HG02763 (cell line): ENCODE data around the gene NEK10.
"Not testable (repeated sequence)": the region's sequence is repeated elsewhere in the genome, so short reads cannot be mapped to it uniquely, and the experiment has no call there.

Experiments
- ATAC-seq: cut with Tn5 transposase; IDR thresholded peaks from one replicate; pipeline ENCODE4 v1.9.1; 2021; ENCODE audit warnings: mild to moderate bottlenecking, moderate library complexity; ENCODE audit not compliant: unreplicated experiment

Gene NEK10

DNA sequence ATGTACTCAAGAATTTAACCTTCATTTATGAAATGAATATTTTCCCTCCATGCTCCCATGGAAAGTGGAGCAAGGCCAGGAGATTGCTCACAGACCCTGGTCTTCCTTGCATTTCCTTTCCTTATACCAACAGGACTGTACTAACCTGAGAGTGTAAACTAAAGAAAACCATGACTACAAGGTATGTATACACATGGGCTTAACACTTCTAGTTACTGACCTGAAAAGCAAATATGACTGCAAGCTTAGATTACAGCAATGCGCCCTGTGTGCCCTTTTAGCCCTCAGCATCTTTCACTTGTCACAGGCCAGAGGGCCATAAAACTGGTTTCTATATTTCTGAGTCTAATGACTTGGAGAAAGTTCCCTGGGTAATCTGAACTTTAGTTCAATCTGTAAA is 52.1 kb downstream of the NEK10 start:
- ATAC-seq = no peak

DNA sequence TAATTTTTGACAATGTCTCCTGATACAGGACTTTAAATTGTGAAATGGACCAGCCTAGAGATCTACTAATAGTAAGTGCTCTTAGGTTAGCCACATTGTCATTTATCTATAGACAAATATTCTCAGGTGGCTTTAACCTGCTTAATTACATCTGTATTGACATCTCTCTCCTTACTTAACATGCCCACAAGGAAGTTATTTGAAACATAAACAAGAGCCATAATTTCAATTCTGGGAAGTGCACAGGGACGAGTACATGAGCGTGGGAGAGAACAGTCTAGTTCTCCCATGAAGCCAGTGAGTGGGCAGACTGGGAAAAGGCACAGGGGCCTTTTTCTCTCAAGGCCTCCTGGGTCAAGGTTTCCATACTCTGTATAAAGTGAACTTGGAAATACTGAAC is 54.2 kb downstream of the NEK10 start:
- no peak for ATAC-seq

DNA sequence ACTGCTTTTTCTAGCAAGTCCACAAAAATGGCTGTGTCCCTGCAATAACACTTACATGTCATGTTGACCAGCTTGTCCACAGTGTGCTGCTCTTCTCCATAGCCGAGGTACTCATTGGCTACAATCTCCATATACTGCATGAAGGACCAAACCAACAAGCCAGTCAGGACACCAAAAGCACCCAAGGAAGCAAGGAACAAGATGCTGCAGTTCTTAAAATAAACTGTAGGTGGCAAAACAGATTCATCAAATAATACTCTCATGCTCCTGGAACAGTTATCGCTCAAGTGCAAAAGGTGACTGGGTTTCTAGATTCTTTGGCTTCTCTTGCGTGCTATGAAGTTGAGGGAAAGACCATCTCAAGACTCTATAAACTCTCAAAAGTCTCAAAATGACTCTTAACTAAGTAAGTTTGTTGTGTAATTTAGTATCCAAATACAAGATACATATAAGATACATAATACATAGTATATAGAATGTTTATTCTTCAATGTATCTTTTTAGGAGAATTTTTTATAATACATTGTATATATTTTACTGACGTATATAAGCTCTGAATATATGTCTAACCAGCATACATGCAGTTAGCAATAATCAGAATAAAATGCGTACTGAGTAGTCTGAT is 57.0 kb downstream of the NEK10 start:
- ATAC-seq = peak; percentile 90

DNA sequence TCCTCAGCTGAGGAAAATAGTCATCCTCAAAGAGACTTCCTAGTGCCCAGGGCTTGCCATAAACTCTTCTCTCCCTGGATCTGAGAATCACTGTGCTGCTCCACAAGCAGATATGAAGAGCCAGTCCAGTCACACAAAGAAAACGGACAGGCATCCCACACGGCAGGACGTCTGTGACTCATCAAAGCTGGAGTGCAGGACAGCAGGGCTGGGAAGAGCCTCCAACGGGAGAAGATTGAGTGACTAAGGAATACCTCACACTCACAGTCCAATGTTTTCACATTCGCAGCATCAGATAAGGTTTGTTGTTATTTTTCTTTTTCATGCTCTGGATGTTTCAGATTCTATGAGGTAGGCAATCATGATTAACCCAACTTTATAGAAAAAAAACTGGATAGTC is 57.8 kb downstream of the NEK10 start:
- ATAC-seq = no peak

DNA sequence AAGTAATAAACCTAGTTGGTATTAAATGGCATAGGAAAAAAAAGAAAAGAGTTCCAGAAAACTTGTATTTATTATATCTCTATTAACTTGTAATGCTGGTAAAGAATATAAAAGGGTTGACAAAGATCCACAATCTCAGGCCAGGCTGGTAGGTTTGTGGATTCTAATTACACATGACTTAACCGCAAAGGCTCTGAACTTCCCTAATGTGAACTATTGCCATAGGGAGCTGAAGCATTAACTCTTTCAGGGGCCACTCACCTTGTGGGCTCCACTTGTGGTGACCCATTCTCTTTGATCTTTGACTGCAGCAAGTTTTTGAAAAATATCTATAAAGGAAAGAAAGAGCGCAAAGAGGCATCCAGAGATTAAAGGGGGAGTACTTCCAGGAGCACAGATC is 58.5 kb downstream of the NEK10 start:
- ATAC-seq = no peak

DNA sequence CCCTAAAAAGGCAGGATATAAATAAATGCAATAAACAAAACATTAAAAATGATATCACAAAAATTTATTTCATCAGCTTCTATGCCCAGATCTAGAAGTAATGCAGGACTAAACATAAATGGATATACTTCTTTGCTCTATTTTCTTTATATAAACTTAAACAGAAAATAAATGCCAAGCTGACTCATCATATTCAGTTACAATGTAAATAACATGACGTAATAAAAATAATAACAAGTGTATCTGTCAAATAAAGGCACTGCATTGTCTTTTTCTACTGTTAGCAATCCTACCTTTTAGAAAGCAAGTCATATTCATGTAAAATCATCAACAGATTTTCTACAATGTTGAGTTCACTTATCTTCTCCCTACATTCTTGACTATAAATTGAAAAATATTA is 61.6 kb downstream of the NEK10 start:
- no peak for ATAC-seq

DNA sequence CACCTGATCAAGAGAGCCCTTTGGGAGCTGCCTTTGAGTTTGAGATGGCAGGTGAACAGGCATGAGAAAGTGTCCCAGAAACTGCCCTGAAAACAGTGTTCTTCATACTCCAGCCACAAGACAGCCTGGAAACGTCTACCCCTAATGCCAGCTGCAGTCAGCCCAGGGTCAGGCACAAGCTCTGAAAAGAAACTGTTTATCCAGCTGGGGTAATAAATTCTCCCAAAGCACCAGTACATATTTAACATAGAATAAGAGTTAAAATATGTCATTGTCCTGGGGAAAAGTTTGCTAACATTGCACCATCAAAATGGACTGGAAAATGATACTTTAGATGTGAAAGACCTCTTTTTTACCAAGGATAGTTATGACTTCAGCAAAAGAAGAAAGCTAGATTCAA is 66.3 kb downstream of the NEK10 start:
- ATAC-seq = no peak

DNA sequence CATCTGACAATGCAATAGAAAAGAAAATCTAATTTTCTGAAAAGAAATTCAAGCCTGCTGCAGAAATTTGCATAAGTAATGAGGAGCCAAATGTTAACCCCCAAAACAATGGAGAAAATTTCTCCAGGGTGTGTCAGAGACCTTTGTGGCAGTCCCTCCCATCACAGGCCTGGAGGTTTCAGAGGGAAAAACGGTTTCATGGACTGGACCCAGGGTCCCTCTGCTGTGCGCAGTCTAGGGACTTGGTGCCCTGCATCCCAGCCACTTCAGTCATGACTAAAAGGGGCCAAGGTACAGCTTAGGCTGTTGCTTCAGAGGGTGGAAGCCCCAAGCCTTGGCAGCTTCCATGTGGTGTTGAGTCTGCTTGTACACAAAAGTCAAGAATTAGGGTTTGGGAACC is 70.2 kb downstream of the NEK10 start:
- ATAC-seq = not testable (repeated sequence)

DNA sequence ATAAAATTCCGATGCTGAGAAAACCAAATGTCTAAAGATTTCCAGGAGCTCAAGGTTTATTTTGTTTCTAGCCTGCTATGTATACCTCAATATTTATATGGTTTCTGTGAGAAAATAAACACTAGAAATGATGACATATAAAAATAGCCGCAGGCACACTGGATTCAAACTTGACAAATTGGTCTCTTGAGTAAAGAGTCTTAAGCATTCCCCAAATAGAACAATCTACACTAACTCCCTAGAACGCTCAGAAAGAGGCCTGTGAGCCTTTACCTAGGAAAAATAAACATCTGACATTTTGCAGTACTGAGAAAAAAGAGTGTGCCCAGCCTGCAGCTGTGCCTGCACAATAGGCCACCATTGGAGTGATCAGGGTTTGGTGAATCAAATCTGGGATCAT is 75.2 kb downstream of the NEK10 start:
- ATAC-seq = no peak

DNA sequence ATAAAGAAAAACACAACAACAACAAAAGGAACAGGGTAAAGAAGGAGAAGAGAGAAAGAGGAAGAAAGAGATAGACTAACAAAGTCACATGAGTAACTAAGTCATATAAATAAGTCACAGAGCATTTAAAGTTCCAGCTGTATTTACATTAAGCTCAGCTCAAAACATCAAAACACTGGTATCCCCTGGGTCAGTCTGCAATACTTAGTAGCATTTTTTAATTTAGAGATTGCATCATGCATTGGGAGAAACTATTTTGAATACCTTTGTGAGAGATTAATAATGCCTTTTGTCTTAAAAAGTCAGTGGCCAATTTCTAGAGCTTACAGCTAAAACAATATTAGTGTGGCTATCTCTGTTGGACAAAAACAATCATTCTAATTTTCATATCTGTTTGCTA is 78.4 kb downstream of the NEK10 start:
- ATAC-seq = no peak

DNA sequence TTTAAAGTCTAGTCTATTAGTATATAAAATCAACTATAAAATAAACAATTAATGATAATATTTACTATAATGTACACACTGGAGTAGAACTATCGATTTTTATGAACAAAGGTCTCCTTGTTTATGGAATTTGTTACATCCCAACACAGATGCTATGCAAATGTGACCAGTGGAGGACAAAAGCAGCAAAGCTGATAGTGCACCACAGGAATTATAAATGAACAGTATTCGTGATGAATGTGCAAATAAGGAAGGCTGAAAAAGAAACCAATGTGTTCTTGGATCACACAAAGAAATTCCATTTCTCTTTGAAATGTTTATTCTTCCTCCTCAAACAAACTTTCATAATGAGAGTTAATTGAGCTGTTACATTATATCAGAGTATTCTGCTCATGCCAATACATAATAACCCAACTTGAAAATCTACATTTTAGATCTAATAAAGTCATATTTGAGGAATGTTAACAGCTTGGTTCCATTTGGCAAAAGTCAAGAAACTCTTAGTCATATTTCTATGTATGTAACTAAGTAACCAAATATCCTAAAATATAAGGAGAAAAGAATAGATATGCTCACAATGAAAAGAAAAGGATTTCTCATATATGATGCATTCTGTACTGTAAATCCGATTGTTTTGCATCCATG is 79.3 kb downstream of the NEK10 start:
- no peak for ATAC-seq

DNA sequence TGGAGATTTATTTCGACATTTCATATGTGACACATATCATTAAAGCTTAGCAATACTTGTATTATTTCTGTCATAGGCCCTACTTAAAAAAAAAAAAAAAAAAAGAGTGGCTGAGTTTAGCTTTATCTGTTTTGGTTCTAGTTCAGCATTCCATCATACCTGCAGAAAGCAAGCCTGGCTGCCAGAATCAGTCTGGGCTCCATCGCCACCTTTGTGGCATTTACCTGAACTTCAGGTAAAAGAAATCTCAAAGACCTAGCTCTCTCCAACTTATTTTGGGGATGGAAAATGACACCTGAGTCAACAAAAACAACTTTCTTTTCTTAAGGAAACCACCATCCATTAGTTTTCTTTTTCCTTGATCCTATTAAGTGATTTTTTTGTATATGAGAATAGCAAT is 82.1 kb downstream of the NEK10 start:
- no peak for ATAC-seq

DNA sequence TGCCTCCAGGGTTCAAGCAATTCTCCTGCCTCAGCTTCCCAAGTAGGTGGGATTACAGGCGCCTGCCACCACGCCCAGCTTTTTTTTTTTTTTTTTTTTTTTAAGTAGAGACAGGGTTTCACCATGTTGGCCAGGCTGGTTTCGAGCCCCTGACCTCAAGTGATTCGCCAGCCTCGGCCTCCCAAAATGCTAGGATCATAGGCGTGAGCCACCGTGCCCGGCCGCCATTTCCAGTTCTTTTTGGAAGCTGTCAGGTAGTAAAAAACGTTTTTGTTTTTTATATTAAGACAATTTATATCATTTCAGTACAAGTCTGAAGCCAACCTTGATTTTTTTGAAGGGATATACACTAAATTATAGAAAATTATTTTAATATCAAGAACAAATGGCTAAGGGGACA is 82.7 kb downstream of the NEK10 start:
- ATAC-seq = not testable (repeated sequence)

DNA sequence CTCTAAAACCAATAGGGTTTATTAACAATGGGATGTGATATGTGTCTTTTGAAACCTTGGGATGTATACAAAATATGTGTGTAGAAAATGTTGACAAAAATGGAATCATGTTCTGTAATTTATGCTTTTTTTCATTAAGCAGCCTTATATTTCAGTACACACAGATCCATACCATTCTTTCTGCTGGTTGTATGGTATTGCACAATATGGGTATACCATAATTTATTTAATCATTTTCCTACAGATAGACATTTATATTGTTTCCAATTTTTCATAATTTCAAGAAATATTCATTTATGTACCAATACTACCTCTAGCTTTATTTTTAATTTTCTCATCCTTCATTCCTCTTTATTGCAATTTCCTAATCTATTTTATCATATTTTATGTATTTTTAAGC is 83.5 kb downstream of the NEK10 start:
- no peak for ATAC-seq

DNA sequence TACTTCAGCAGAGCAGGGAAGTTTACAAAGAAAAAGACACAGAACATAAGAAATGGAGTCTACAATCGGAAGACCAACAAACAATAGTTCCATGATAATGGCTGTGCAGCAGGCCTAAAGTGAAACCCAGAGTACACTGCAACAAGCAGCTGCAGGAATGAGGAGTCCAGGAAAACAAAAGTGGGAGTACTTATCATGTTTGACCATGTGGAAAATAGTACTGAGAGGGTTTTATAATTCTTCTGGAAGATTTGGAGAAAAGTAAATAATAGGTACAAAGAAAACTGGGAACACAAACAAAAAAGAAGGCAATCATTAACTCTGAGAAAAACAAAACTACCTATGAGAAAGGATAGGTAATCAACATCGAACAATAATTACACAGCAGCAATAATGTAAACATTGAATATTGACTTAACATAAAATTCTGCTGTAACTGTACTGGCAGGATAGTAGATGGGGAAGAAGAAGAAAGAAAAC is 87.5 kb downstream of the NEK10 start:
- ATAC-seq = no peak

DNA sequence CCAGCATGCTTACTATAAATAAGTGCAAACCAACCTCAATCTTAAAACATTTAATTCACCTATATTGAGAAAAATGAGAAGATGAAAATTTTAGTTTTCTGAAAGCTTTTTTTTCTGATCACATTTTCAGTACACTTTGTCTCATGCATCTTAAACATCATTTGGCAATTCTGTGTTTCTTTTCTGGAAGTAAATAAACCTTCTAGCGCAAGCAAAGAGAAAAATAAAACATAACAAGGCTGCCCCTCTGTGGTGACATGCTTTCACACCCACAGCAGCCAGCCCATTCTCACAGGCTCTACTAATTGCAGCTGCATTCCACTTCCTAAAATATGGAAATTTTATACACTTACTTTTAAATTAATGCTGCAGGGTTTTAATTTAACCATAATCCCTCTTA is 90.1 kb downstream of the NEK10 start:
- ATAC-seq = no peak

DNA sequence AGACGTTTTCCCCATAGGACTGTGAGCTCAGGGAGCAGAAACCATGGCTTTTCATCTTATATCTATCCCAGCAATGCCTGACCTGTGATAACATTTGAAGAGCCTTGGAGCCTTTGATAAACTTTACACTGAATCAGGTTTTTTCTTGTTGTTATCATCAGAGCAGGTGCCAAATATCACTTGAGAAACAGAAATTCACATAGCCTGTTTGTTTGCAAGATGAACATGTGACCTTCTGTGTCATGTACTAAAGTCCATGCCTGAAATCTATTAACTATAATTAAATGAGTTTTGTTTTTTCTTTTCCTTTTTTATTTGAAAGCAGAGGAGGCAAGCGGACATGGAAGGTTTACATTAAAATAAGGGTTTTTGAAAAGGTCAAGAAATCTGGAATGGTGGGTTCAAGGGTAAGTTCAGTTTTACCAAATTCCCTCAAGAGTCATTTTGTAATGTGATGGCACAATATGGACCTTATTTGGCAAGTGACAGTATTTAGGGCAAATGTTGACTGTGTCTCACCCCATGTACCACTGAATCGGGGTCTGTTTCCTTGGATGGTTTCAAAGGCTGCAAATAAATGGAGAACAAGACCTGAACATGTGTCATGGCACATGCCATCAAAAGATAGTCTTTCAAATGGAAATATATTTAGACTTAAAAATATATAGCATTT is 90.7 kb downstream of the NEK10 start:
- no peak for ATAC-seq

DNA sequence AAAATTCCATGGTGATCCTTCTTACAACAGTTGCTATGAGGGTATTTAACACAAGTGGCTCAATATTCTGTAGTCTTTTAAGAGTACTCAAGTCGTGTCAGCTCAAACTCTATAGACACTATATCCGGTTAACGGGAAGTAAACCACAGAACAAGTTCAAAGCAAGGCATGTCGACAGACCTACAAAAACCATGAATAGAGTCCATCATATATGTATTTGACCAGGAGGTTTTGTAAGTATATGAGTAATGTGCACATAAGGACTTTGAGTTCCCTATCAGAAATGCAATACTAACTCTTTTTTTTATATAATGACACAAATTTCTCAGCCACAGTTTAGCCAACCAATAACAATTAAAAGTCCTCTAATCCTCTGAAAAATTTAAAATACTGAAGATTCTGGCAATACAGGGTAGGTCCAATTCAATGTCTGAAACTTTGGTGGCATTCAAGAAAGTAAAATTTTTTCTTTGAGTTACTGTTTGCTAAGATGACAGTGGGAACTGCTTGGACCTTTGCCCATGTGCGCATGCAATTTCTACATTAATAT is 93.7 kb downstream of the NEK10 start:
- no peak for ATAC-seq

DNA sequence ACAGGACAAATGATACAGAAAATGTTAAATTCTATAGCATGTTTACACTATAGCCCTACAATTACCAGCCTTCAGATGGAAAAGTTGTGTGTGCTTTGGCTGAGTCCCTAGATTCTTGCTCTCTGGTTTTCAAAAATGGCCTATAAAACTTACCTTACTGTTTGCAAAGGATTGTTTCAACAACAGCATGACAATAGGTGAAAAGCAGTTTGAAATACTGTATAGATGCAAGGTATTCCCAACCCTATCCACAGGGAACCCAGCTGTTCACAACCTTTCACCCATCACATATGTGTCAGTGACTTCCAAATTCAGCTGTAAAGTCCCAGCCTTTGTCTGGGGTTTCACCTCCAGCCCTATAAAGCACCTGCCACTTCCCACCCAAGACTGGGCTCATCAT is 97.3 kb downstream of the NEK10 start:
- no peak for ATAC-seq

DNA sequence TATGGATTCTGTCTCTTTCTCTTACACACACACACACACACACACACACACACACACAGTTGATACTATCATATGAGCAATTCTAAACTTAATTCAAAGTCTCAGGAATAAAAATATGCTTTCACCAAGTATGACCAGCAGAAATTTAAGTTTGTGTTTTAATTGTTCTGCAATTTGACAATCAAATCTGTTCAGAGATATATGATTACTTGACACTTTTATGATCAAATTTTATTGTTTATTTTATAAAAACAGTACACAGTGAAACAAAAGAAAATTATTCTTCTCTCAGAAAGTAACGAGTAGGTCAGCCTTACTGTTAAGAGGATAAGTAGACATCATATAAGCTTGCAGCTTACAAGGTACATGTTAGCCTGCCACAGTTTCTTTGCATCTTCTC is 114.3 kb downstream of the NEK10 start:
- no peak for ATAC-seq

DNA sequence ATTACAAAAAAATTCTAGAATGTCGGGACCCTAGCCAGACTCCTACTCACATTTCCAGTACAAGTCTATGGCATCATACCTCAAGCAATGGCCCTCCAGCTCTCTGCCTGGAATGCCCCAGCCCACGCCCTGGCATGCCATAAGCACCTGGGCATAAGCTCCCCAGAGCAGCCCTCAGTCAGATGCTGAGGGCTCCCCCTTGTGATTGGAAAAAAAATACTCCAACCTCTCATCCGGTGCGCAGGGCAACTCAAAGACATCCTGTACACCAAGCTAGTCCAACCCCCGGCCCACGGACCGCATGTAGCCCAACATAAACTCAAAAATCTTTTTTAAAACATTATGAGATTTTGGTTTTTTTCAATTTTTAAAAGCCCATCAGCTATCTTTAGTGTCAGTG is 115.4 kb downstream of the NEK10 start:
- ATAC-seq = no peak

DNA sequence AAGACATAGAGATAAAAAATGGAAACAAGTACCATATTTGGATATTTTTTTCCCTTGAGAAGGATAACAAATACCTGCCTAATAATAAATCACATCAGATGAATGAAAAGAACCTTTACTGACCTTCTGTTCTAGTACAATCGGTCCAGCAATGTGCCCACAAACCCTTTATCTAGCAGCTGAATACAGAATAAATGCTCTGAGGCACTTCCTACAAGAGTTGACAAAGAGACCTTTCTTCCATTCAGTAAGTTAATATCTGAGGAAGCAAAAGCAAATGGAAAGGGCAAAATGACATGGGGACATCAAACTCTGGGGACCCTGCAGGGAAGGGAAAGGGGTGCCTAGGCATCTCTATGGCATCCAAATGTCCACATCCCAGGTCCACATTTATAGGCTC is 115.8 kb downstream of the NEK10 start:
- ATAC-seq = no peak
